Subcutaneous abdominal adipose tissue (tissue), 5 donors: ENCODE results near the gene TRAIP.
"Not testable (repeated sequence)": the region's sequence is repeated elsewhere in the genome, so short reads cannot be mapped to it uniquely, and the experiment has no call there.

Experiments used
- H3K27ac ChIP-seq: one replicate; pipeline ENCODE4 v1.7.0; 2013; ENCODE audit warnings: low read depth, mild to moderate bottlenecking, inconsistent platforms, low read length, moderate library complexity
- H3K27me3 ChIP-seq, 5 donors: one replicate each; pipeline ENCODE4 v1.7.0; 2013; ENCODE audit warnings: low read length in 5 of 5, inconsistent platforms in 1 of 5; ENCODE audit not compliant: control insufficient read depth in 5 of 5, insufficient read depth in 4 of 5
- H3K36me3 ChIP-seq, 5 donors: one replicate each; pipeline ENCODE4 v1.7.0; 2013; ENCODE audit warnings: low read length in 5 of 5; ENCODE audit not compliant: control insufficient read depth in 5 of 5, insufficient read depth in 5 of 5
- H3K4me1 ChIP-seq, 5 donors: one replicate each; pipeline ENCODE4 v1.7.0; 2013; ENCODE audit warnings: low read length in 5 of 5, mild to moderate bottlenecking in 3 of 5, moderate library complexity in 1 of 5; ENCODE audit not compliant: control insufficient read depth in 5 of 5, insufficient read depth in 5 of 5
- H3K4me3 ChIP-seq, 5 donors: one replicate each; pipeline ENCODE4 v1.7.0; 2013; ENCODE audit warnings: low read length in 5 of 5, low read depth in 1 of 5
- H3K9ac ChIP-seq, 5 donors: one replicate each; pipeline ENCODE4 v1.7.0; 2013; ENCODE audit warnings: low read length in 5 of 5, mild to moderate bottlenecking in 4 of 5, moderate library complexity in 3 of 5
- H3K9me3 ChIP-seq, 5 donors: one replicate each; pipeline ENCODE4 v1.7.0; 2013; ENCODE audit warnings: low read length in 5 of 5; ENCODE audit not compliant: control insufficient read depth in 5 of 5
- donor health status: healthy.
- donor health status: healthy.
- donor health status: healthy.
- donor health status: healthy.
- donor health status: healthy.

The TRAIP gene

DNA sequence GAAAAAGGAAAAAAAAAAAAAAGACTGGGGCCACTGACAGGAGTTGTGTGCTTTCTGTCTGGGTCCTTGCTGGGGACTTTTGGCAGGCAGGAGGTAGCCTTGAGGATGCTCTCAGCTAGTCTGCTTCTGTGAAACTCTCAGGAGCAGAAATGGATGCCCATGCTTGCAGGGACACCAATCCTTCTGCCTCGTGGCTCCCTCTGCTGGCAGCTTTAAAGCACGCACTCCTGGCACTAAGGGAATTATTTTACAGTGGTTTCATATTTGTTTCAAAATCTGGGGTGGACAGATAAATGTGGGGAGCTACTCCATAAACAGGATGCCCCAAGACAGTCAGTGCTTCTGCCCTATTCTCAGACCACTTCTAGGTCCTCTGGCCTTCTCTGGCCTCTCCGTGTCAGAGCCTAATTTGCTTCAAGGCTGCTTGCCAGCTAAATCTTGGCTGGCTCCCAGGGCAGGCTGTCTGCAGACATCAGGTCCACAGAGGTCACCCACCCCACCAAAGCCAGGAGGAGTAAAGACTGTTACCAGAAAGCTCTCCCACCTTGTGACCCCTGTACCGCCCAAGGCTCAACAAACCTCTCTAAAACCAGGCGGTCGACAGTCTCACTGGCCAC is 17.1 kb downstream of the TRAIP start:
- Histone ChIP-seq H3K9me3 (no peaks in the 10 kb centered on the region), H3K27ac (no peak overlapping the region), H3K36me3 (no peaks in the 10 kb centered on the region), H3K4me1 (peaks cover 9 to 29% (median 22%) of the 10 kb centered on the region in 5 donors), H3K27me3 (no peaks in the 10 kb centered on the region), H3K9ac (no peak overlapping the region), H3K4me3 (peak overlapping the region in 3 of 5 donors; percentile 32 to 51 (median 45))

DNA sequence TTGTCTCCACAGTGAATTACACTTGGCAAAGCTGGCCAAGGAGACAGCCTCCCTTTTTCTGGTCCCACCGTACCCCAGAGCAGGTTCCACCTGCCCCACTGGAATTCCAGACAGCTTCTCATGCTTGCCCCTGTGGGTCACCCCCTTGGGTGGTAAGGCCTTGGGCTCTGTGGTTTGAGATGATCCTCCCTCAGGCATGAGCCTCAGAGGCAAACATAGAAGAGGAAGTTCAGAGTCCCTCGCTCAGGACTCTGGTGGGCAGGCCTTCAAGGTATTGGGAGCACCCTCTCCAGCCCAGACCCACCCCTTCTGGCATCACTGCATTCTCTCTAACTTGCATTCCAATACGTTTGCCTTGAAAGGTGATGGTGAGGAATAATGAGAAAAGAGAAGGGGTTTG is 25.0 kb downstream of the TRAIP start:
- H3K9me3 ChIP-seq = no peaks in the 10 kb centered on the region
- H3K4me3 ChIP-seq = no peak overlapping the region
- no peaks in the 10 kb centered on the region for H3K27me3 ChIP-seq
- H3K27ac ChIP-seq = no peak overlapping the region
- peaks cover 0 to 18% (median 5%) of the 10 kb centered on the region in 5 donors for H3K36me3 ChIP-seq
- no peaks in the 10 kb centered on the region for H3K4me1 ChIP-seq
- no peak overlapping the region for H3K9ac ChIP-seq

DNA sequence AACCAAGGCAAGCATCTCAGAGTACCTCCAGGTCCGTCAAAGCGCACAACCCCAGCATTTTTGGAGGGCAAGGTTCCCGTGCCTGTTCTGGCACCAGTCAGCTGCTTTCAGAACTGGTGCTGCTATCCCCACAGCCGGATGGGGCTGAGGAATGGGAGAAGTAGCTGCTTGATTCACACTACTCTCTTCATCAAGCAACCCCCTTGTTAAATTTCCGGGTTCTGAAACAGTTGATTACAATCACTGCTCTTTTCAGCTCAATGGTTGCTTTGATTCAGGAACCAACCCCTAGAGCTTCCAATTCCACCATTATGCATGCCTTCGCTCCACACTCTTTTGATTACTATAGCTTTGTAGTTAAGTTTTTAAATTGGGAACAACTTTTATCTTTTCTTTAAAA is 30.3 kb downstream of the TRAIP start:
- H3K9ac ChIP-seq = no peak overlapping the region
- no peaks in the 10 kb centered on the region for H3K4me1 ChIP-seq
- no peaks in the 10 kb centered on the region for H3K9me3 ChIP-seq
- peaks cover 0 to 13% (median 3%) of the 10 kb centered on the region in 5 donors for H3K36me3 ChIP-seq
- H3K4me3 ChIP-seq = no peak overlapping the region
- H3K27ac ChIP-seq = no peak overlapping the region
- no peaks in the 10 kb centered on the region for H3K27me3 ChIP-seq

GRCh38 chr3:49823131-49823530 is 33.2 kb downstream of the TRAIP start:
- H3K4me3 ChIP-seq, H3K36me3 ChIP-seq, H3K4me1 ChIP-seq, H3K9me3 ChIP-seq, H3K27me3 ChIP-seq, H3K27ac ChIP-seq, H3K9ac ChIP-seq: not testable (repeated sequence)

- Histone ChIP-seq H3K9ac (peak within 1 kb of the TSS; percentile 69 to 79 (median 77)), H3K27me3 (no peaks in the 10 kb centered on the region), H3K9me3 (no peaks in the 10 kb centered on the region), H3K27ac (peak within 1 kb of the TSS; percentile 59), H3K4me3 (peak within 1 kb of the TSS; percentile 67 to 96 (median 84)), H3K4me1 (peaks cover 10 to 43% (median 29%) of the 10 kb centered on the region in 5 donors), H3K36me3 (peaks cover 0 to 39% (median 35%) of the 10 kb centered on the region in 5 donors)
Observed at GRCh38 chr3:49813497-49814174, 42.7 kb downstream of the TRAIP start, which contains the start of gene UBA7. Gene UBA7, minus strand, starts transcription at chr3:49813953. Its CDS starts 166 bp downstream, at chr3:49813787.

- Histone ChIP-seq H3K27ac (no peak overlapping the region), H3K4me3 (peak overlapping the region; percentile 67 to 86 (median 78))
Observed at GRCh38 chr3:49812916-49813496, 43.4 kb downstream of the TRAIP start.

DNA sequence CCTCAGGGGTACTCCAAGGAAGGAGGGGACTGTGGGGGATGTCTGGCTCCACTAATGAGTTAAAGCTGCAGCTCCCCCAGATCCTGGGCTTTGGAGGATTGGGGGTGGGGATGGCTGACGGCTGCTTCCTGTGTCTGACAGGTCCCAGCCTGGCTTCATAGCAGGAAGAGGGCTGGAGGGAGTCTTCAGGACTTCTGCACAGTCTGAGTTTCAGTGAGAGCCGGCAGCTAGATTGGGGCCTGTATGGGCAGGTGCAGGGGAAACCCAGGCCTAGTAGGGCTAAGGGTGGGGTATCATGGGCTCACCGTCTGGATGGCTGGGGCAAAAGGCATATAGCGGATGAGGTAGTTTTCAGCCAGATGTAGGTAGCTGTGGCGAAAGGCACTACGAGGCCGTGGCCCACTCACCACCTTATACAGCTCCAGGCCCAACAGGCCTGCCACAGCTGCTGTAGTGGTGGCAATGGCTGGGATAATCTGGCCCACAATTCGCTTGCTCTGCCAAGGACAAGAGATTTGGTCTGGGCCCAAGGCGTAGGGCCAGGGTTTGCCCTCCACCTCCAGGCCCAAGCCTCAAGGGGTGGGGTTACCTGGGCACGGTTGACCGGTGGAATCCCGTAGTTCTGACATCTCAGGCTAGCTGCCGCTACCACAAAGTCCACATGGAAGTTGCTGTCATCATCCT is 48.8 kb downstream of the TRAIP start:
- H3K4me3 ChIP-seq = no peak overlapping the region
- H3K27ac ChIP-seq = no peak overlapping the region
- H3K9me3 ChIP-seq = no peaks in the 10 kb centered on the region
- H3K4me1 ChIP-seq = peaks cover 17 to 79% (median 59%) of the 10 kb centered on the region in 5 donors
- no peaks in the 10 kb centered on the region for H3K27me3 ChIP-seq
- peaks cover 0 to 50% (median 43%) of the 10 kb centered on the region in 5 donors for H3K36me3 ChIP-seq
- no peak overlapping the region for H3K9ac ChIP-seq

More at GRCh38 chr3:49812916-49813496, 43.4 kb downstream of the TRAIP start:
- Histone ChIP-seq H3K4me1 (peaks cover 10 to 48% (median 29%) of the 10 kb centered on the region in 5 donors), H3K36me3 (peaks cover 0 to 45% (median 38%) of the 10 kb centered on the region in 5 donors), H3K9me3 (no peaks in the 10 kb centered on the region), H3K27me3 (no peaks in the 10 kb centered on the region), H3K9ac (peak overlapping the region in 4 of 5 donors; percentile 69 to 79 (median 74))

- H3K36me3 ChIP-seq = peaks cover 0 to 44% (median 37%) of the 10 kb centered on the region in 5 donors
- peak overlapping the region in 1 of 5 donors; percentile 36 for H3K9ac ChIP-seq
- H3K4me3 ChIP-seq = peak overlapping the region in 2 of 5 donors; percentile 8 to 46
- H3K27ac ChIP-seq = peak overlapping the region; percentile 54
- H3K27me3 ChIP-seq = no peaks in the 10 kb centered on the region
- no peaks in the 10 kb centered on the region for H3K9me3 ChIP-seq
- peaks cover 16 to 76% (median 55%) of the 10 kb centered on the region in 5 donors for H3K4me1 ChIP-seq
Observed at GRCh38 chr3:49806850-49807249, 49.5 kb downstream of the TRAIP start.

DNA sequence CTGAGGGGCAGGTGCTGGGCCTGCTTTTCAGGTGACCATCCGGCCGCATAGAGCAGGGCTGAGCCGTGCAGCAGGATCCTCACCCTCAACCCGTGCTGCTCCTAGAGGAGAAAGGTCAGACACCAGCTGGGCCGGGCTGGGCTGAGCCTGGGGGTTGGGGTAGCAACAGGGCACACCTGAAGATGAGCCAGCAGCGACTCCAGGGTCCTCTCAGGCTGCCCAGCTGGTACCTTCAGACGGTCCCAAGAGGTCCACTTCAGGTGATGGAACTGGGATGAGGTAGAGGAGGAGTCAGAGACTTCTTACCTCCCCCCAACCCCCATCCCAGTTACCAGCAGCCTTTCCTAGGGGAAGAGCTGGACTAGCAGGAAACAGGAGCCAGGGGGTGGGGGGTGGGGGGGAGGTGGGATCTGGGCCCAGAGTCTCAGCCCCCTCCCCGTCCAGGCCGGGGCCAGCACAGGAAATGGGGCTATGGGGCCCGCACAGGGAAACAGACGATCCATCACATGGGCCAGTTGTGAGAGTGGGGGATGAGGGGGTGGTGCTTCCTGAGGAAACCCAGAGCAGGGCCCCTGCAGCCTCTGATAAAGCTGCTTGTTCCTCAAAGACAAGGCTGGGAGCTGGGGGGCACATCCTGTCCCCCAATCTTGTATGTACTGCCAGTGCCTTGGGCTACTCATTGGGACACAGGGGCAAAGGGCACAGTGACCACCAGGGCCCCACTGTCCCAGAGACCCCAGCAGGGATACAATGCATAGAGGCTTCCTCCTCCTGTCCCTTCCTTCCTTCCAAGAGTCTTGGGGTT is 50.3 kb downstream of the TRAIP start:
- Histone ChIP-seq H3K27me3 (no peaks in the 10 kb centered on the region), H3K27ac (peak overlapping the region; percentile 81), H3K4me1 (peaks cover 16 to 68% (median 53%) of the 10 kb centered on the region in 5 donors), H3K4me3 (peak overlapping the region; percentile 2 to 88 (median 44)), H3K9ac (peak overlapping the region in 3 of 5 donors; percentile 1 to 68 (median 36)), H3K9me3 (no peaks in the 10 kb centered on the region), H3K36me3 (peaks cover 0 to 37% (median 29%) of the 10 kb centered on the region in 5 donors)
